ENCODE results near the gene PCDH9.
"Not testable (repeated sequence)": the region's sequence is repeated elsewhere in the genome, so short reads cannot be mapped to it uniquely, and the experiment has no call there.

The PCDH9 gene

GRCh38 chr13:66275416-66275815 lies 954.7 kb downstream of the PCDH9 start:
- in situ Hi-C loops (cut with MboI; ENCODE audit: low pct_unique_long_range_greater_than_20kb, low sequenced_read_pairs) = no loop called here
- DNase-seq = no peak

GRCh38 chr13:66273011-66273410 lies 957.1 kb downstream of the PCDH9 start:
- DNase-seq = no peak
- in situ Hi-C loops (cut with MboI; ENCODE audit: low pct_unique_long_range_greater_than_20kb, low sequenced_read_pairs) = no loop called here

DNA sequence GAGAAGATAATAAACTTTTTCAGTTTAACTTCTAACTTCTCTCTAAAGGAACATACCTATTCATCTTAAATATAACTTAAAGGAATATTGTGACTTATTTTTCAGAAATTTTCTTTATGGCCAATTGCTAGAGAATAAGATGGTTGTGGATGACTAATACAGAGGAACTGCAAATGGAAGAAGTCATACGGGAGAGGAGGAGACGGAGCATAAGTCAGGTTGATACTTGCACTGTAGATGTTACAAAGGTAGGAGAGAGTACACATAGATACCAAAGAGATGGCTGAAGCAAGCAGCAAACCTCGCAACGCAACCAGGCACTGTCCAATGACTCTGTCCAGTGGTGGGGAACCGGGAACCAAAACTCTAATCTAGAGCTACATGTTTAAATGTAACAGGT lies 963.4 kb downstream of the PCDH9 start:
- in situ Hi-C loops (cut with MboI; ENCODE audit: low pct_unique_long_range_greater_than_20kb, low sequenced_read_pairs) = no loop called here
- DNase-seq = no peak

- in situ Hi-C loops (cut with MboI; ENCODE audit: low pct_unique_long_range_greater_than_20kb, low sequenced_read_pairs) = no loop called here
- DNase-seq = no peak
Observed at GRCh38 chr13:66266348-66266747, 963.8 kb downstream of the PCDH9 start.

- in situ Hi-C loops (cut with MboI; ENCODE audit: low pct_unique_long_range_greater_than_20kb, low sequenced_read_pairs) = no loop called here
- DNase-seq = no peak
Observed at GRCh38 chr13:66265371-66265770, 964.8 kb downstream of the PCDH9 start.

- in situ Hi-C loops (cut with MboI; ENCODE audit: low pct_unique_long_range_greater_than_20kb, low sequenced_read_pairs) = no loop called here
- no peak for DNase-seq
Observed at GRCh38 chr13:66264971-66265370, 965.2 kb downstream of the PCDH9 start.

GRCh38 chr13:66262330-66262729 lies 967.8 kb downstream of the PCDH9 start:
- in situ Hi-C loops (cut with MboI; ENCODE audit: low pct_unique_long_range_greater_than_20kb, low sequenced_read_pairs) = no loop called here
- DNase-seq = no peak

DNA sequence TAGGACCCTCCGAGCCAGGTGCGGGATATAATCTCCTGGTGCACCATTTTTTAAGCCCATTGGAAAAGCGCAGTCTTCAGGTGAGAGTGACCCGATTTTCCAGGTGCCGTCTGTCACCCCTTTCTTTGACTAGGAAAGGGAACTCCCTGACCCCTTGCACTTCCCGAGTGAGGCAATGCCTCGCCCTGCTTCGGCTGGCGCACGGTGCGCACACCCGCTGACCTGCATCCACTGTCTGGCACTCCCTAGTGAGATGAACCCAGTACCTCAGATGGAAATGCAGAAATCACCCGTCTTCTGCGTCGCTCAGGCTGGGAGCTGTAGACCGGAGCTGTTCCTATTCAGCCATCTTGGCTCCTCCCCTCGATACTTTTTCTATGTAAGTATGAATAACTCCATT lies 970.7 kb downstream of the PCDH9 start:
- DNase-seq; in situ Hi-C loops (cut with MboI; ENCODE audit: low pct_unique_long_range_greater_than_20kb, low sequenced_read_pairs): not testable (repeated sequence)
